Chondrocyte (in vitro differentiated cells): ENCODE measurements around the gene LSP1. TPM values are rescaled to one million over a fixed set of nuclear protein-coding genes. Genes with fewer than 3 reads are reported as not detected.

Experiments
- DNase-seq: peaks from one replicate; pipeline ENCODE4 v3.0.0; 2021; ENCODE audit warnings: mixed read lengths, low spot score
- H3K27ac Mint-ChIP-seq: one replicate; pipeline ENCODE4 v1.8.0; 2021; ENCODE audit warnings: mild to moderate bottlenecking, moderate library complexity, mixed read lengths; ENCODE audit not compliant: unreplicated experiment
- H3K27me3 Mint-ChIP-seq: 2 replicates; pipeline ENCODE4 v1.8.0; 2021; ENCODE audit warnings: low read depth, mixed read lengths
- H3K36me3 Mint-ChIP-seq: 2 replicates; pipeline ENCODE4 v1.8.0; 2021; ENCODE audit warnings: low read depth, mixed read lengths
- H3K4me1 Mint-ChIP-seq: 2 replicates; pipeline ENCODE4 v1.8.0; 2021; ENCODE audit warnings: low read depth, mild to moderate bottlenecking, mixed read lengths
- H3K4me3 Mint-ChIP-seq: one replicate; pipeline ENCODE4 v1.8.0; 2021; ENCODE audit warnings: mild to moderate bottlenecking, moderate library complexity, mixed read lengths; ENCODE audit not compliant: unreplicated experiment
- H3K9me3 Mint-ChIP-seq: 2 replicates; pipeline ENCODE4 v1.8.0; 2021; ENCODE audit warnings: low read depth, mixed read lengths
- total RNA-seq: library from RNA; stranded (reverse); gene quantifications from 3 replicates; pipeline ENCODE4 v1.2.1, GENCODE V29; 2021
- TF ChIP-seq, protein P1 (sequence below): fragments of 200-600 bp; sonication (generic); IDR thresholded peaks from 2 replicates; pipeline ENCODE4 v1.5.0; 2021; ENCODE audit warnings: antibody characterized with exemption, mild to moderate bottlenecking, moderate library complexity

LSP1 gene
- total RNA-seq, 1 donor from 2014 or later: 7.4 TPM

DNA sequence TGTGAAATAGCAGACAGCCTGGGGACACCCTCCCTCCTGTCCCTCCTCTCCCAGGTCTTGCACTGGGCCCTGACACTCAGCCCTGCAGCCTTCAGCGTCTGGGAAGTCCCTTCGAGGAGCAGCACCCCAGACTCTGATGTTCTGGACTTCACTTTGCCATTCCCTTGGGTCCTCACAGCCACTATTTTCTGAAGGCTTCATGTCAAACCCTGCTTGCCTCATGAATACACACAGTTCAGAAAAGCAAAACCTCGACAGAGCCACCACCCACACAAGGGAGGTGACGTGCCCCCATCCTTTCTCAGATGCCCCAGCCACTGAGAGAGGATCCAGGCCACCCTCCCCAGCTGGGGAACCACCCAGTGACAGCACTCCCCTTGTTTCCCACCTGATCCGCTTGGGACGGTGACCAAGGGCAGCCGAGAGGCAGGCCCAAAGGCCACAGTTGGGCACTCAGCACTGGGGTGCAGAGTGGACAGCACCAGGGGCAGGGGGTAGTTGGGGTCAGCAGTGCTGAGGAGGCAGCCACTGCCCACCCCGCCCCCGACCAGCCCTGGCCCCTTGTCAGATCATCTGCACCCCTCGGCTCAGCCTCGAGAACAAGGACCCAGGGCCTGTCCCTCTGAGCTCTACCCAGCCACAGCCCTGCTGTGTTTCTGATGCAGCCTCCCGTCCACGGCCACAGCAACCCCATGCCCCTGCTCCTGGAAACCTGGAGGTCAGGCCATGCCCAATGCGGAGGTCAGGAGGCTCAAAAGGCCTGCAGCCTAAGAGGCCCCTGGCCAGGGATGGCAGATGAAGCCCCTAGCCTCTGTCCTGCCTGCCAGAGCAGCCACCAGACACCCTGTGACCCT lies 63.5 kb downstream of the LSP1 start:
- peak; percentile 80 for DNase-seq
- peaks cover 2% of the 10 kb centered on the region for H3K4me1 Mint-ChIP-seq
- H3K27me3 Mint-ChIP-seq: peaks cover 7% of the 10 kb centered on the region
- no peak overlapping the region for H3K4me3 Mint-ChIP-seq
- no peaks in the 10 kb centered on the region for H3K9me3 Mint-ChIP-seq
- TF ChIP-seq, protein P1, sequence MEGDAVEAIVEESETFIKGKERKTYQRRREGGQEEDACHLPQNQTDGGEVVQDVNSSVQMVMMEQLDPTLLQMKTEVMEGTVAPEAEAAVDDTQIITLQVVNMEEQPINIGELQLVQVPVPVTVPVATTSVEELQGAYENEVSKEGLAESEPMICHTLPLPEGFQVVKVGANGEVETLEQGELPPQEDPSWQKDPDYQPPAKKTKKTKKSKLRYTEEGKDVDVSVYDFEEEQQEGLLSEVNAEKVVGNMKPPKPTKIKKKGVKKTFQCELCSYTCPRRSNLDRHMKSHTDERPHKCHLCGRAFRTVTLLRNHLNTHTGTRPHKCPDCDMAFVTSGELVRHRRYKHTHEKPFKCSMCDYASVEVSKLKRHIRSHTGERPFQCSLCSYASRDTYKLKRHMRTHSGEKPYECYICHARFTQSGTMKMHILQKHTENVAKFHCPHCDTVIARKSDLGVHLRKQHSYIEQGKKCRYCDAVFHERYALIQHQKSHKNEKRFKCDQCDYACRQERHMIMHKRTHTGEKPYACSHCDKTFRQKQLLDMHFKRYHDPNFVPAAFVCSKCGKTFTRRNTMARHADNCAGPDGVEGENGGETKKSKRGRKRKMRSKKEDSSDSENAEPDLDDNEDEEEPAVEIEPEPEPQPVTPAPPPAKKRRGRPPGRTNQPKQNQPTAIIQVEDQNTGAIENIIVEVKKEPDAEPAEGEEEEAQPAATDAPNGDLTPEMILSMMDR: no peak
- peaks cover 4% of the 10 kb centered on the region for H3K36me3 Mint-ChIP-seq
- no peak overlapping the region for H3K27ac Mint-ChIP-seq

DNA sequence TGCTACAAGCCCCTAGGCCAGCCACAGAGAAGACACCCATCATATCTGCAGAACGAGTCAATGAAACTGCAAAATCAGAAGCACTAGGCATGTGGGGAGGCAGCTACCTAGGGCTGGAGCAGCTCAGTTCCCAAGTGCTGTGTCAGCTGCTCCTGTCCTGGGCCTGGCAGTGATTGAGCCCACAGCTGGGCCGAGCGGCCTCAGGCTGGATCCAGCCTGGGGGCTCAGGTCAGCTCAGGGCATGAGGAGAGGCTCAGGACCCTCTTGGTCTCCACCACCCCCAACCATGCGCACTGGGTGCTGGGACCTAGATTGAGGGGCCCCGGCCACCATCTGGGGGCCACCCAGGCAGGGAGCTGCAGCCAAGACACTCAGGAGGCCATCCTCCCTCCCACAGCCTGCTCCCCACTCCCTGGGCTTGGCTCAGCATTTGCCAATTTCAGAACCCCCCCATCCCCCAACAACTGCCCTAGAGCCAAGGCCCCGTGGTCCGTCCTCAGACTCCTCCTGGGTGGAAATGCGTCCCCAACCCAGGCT lies 64.2 kb downstream of the LSP1 start:
- H3K4me1 Mint-ChIP-seq: peaks cover 2% of the 10 kb centered on the region

DNA sequence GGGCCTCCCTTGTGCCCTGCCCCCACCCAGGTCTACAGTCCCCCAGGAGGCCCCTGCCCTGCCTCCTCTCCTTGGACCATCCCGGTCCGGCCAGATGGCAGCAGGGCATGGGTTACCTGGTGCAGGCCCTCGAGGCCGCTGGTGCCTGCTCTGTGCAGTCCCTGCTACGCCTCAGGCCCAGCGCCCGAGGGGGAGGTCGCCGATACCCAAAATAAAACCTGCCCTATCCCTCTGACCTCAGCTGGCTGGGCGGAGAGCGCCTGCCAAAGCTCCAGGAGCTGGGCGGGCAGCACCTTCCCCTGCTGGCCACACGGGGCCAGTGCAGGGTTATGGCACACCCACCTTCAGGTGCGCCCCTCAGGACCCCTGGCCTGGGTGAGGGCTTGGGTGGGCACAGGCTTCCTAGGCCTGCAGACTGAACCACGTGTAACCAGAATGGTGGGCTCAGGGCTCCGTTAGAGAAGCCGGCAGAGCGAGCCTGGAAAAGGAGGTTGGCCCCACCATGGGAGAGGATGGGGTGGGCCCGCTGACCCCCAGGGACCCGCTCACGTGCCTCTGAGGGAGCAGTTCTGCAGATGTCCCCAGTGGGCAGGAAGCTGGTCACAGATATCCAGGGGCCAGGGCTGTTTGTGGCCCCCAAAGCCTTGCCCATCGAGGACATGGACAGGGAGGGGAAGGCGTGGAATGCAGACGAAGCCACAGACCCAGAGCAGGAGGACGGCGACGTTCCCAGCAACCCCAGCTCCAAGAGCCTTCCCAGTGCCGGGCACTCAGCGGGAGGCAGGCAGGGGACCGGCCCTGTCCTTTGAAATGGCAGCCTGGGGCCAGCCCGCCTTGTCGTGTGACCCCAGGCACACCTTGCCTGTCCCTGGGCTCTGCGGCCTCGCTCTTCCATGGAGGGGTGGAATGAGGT lies 64.9 kb downstream of the LSP1 start:
- H3K4me1 Mint-ChIP-seq: peaks cover 2% of the 10 kb centered on the region
- no peaks in the 10 kb centered on the region for H3K9me3 Mint-ChIP-seq
- DNase-seq: peak; percentile 84
- H3K4me3 Mint-ChIP-seq: no peak overlapping the region
- no peak overlapping the region for H3K27ac Mint-ChIP-seq
- peaks cover 7% of the 10 kb centered on the region for H3K27me3 Mint-ChIP-seq
- peaks cover 4% of the 10 kb centered on the region for H3K36me3 Mint-ChIP-seq
- TF ChIP-seq, protein P1: peak; percentile 67

More for the DNA sequence above, 64.2 kb downstream of the LSP1 start:
- H3K36me3 Mint-ChIP-seq: peaks cover 4% of the 10 kb centered on the region
- no peak for DNase-seq
- TF ChIP-seq, protein P1: no peak
- H3K27me3 Mint-ChIP-seq: peaks cover 7% of the 10 kb centered on the region
- H3K4me3 Mint-ChIP-seq: no peak overlapping the region
- H3K27ac Mint-ChIP-seq: no peak overlapping the region
- no peaks in the 10 kb centered on the region for H3K9me3 Mint-ChIP-seq

DNA sequence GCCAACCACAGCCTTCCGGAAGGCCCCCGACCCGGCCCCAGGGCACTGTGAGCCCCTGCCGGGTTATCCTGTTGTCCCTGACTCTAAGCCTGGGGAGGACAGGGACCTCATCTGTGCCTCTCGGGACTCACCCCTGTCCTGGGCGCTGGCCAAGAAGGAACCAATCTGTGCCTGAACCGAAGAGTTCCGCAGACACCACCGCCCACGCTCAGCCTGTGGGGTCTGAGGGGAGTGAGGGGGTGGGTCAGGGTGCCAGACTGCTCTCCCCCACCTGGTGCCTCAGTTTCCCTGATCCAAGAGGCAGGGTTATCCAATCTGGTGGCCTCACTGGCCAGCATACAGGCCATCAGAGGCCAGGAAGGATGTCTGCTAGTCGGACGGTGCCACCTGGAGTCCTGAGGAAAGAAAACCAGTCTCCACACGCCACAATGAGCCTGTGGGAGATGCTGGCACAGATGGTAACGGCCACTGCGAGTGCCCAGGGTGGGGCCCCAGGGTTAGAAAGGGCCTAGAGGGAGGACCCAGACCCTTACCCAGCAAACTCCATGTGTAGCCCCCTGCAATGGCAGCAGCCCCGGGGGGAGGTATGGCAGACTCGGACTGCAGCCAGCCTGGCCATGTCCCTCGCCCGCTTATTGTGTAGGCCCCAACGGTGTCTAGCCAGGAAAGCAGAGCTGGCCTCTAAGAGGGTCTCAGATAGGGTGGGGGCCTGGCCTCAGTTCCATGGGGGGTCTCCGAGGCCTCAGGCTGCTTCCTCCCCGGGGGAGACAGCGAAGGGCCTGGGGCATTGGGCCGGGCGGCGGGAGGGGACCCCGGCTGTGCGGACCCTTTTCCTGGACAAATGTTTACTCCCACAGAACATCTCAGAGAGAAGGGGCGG lies 65.8 kb downstream of the LSP1 start:
- peaks cover 2% of the 10 kb centered on the region for H3K4me1 Mint-ChIP-seq
- peaks cover 7% of the 10 kb centered on the region for H3K27me3 Mint-ChIP-seq
- H3K27ac Mint-ChIP-seq: no peak overlapping the region
- TF ChIP-seq, protein P1: peak; percentile 30
- no peak overlapping the region for H3K4me3 Mint-ChIP-seq
- DNase-seq: peak; percentile 83
- peaks cover 4% of the 10 kb centered on the region for H3K36me3 Mint-ChIP-seq
- H3K9me3 Mint-ChIP-seq: no peaks in the 10 kb centered on the region
